GM23338 (cell line): ENCODE results near the gene CDC42BPB. TPM values are rescaled to one million over a fixed set of nuclear protein-coding genes. Genes with fewer than 3 reads are reported as not detected.

Experiments
- ATAC-seq: fragments of 200-7000 bp; cut with Tn5 transposase; 3 replicates; pipeline ENCODE4 v1.9.1; 2020
- DNase-seq: peaks from one replicate; pipeline ENCODE4 v3.0.0-alpha.2; 2015; ENCODE audit warnings: low spot score
- H2AFZ ChIP-seq: fragments of 200-600 bp; sonication (generic); 2 replicates; pipeline ENCODE4 v1.8.0; 2016; ENCODE audit warnings: antibody characterized with exemption, mild to moderate bottlenecking, moderate library complexity
- H3F3A ChIP-seq: fragments of 200-600 bp; sonication (generic); replicated peaks from 2 replicates; pipeline ENCODE4 v1.8.0; 2017; ENCODE audit warnings: antibody characterized with exemption, mixed run types, low read depth
- H3K27ac ChIP-seq: fragments of 200-600 bp; sonication (generic); 2 replicates; pipeline ENCODE4 v1.6.1; 2016; ENCODE audit warnings: low read depth
- H3K27me3 ChIP-seq: fragments of 200-600 bp; sonication (generic); 2 replicates; pipeline ENCODE4 v1.8.0; 2016; ENCODE audit warnings: mild to moderate bottlenecking, mixed run types, moderate library complexity; ENCODE audit not compliant: insufficient read depth
- H3K36me3 ChIP-seq: fragments of 200-600 bp; sonication (generic); 2 replicates; pipeline ENCODE4 v1.8.0; 2016; ENCODE audit warnings: mild to moderate bottlenecking; ENCODE audit not compliant: insufficient read depth
- H3K4me1 ChIP-seq: fragments of 200-600 bp; sonication (generic); 2 replicates; pipeline ENCODE4 v1.8.0; 2016; ENCODE audit warnings: mild to moderate bottlenecking, moderate library complexity; ENCODE audit not compliant: insufficient read depth
- H3K4me2 ChIP-seq: fragments of 200-600 bp; sonication (generic); 2 replicates; pipeline ENCODE4 v1.7.1; 2017; ENCODE audit warnings: mixed run types
- H3K4me3 ChIP-seq: fragments of 200-600 bp; sonication (generic); 2 replicates; pipeline ENCODE4 v1.6.1; 2016; ENCODE audit warnings: mixed run types
- H3K79me2 ChIP-seq: fragments of 200-600 bp; sonication (generic); replicated peaks from 2 replicates; pipeline ENCODE4 v1.8.0; 2017; ENCODE audit warnings: mild to moderate bottlenecking; ENCODE audit not compliant: insufficient read depth
- H3K9me2 ChIP-seq: fragments of 200-600 bp; sonication (generic); 2 replicates; pipeline ENCODE4 v1.8.0; 2017; ENCODE audit not compliant: insufficient read depth
- H4K20me1 ChIP-seq: fragments of 200-600 bp; sonication (generic); replicated peaks from 2 replicates; pipeline ENCODE4 v1.8.0; 2017; ENCODE audit warnings: mild to moderate bottlenecking; ENCODE audit not compliant: insufficient read depth
- H3K27ac Mint-ChIP-seq: 2 replicates; pipeline ENCODE4 v1.8.0; 2020; ENCODE audit warnings: inconsistent platforms, mild to moderate bottlenecking, moderate library complexity, mixed read lengths
- H3K27me3 Mint-ChIP-seq: 3 replicates; pipeline ENCODE4 v1.8.0; 2022; ENCODE audit warnings: low read depth, mild to moderate bottlenecking, moderate library complexity, mixed read lengths, inconsistent platforms; ENCODE audit not compliant: insufficient read depth, poor library complexity
- H3K36me3 Mint-ChIP-seq: 3 replicates; pipeline ENCODE4 v1.8.0; 2021; ENCODE audit warnings: low read depth, mild to moderate bottlenecking, inconsistent platforms, moderate library complexity, mixed read lengths
- H3K4me1 Mint-ChIP-seq: 3 replicates; pipeline ENCODE4 v1.8.0; 2020; ENCODE audit warnings: mild to moderate bottlenecking, inconsistent platforms, mixed read lengths
- H3K4me3 Mint-ChIP-seq: 3 replicates; pipeline ENCODE4 v1.8.0; 2021; ENCODE audit warnings: moderate library complexity, mild to moderate bottlenecking, inconsistent platforms, mixed read lengths
- H3K9me3 Mint-ChIP-seq: 3 replicates; pipeline ENCODE4 v1.8.0; 2020; ENCODE audit warnings: moderate library complexity, mild to moderate bottlenecking, inconsistent platforms, mixed read lengths
- CREB1 ChIP-seq: fragments of 250-450 bp; sonication (Bioruptor Pico); IDR thresholded peaks from 2 replicates; pipeline ENCODE4 v1.5.0; 2020; ENCODE audit warnings: low read depth, mild to moderate bottlenecking, moderate library complexity
- EZH2 ChIP-seq: fragments of 200-600 bp; sonication (generic); IDR thresholded peaks from one replicate; pipeline ENCODE4 v1.8.0; 2017; ENCODE audit warnings: antibody characterized with exemption, mild to moderate bottlenecking, low read depth; ENCODE audit not compliant: unreplicated experiment
- EZH2phosphoT487 ChIP-seq: fragments of 200-600 bp; sonication (generic); IDR thresholded peaks from one replicate; pipeline ENCODE4 v1.8.1; 2018; ENCODE audit warnings: antibody characterized with exemption; ENCODE audit not compliant: unreplicated experiment
- JUNB ChIP-seq: IDR thresholded peaks from one replicate; pipeline ENCODE4 v1.6.1; 2016; ENCODE audit warnings: antibody characterized with exemption; ENCODE audit not compliant: unreplicated experiment
- NANOG ChIP-seq: IDR thresholded peaks from 2 replicates; pipeline ENCODE4 v1.6.1; 2016; ENCODE audit warnings: antibody characterized with exemption, borderline replicate concordance
- POLR2AphosphoS5 ChIP-seq: IDR thresholded peaks from 2 replicates; pipeline ENCODE4 v1.6.1; 2016; ENCODE audit warnings: antibody characterized with exemption, low read depth
- REST ChIP-seq: IDR thresholded peaks from one replicate; pipeline ENCODE4 v1.6.1; 2018; ENCODE audit warnings: antibody characterized with exemption; ENCODE audit not compliant: unreplicated experiment
- STAT1 ChIP-seq: IDR thresholded peaks from one replicate; pipeline ENCODE4 v1.6.1; 2016; ENCODE audit warnings: antibody characterized with exemption; ENCODE audit not compliant: unreplicated experiment
- ZNF331 ChIP-seq: fragments of 250-450 bp; sonication (Bioruptor Pico); IDR thresholded peaks from 2 replicates; pipeline ENCODE4 v1.5.0; 2020; ENCODE audit warnings: low read depth, mild to moderate bottlenecking, moderate library complexity
- polyA plus RNA-seq: library from polyadenylated mRNA; unstranded; fragments of >200 nt; fragmentation: Nextera tagmentation; extraction: Ambion mirVana; gene quantifications from 2 replicates; pipeline ENCODE4 v1.2.1, GENCODE V29; 2016
- total RNA-seq: library from RNA; depleted of rRNA; stranded (reverse); fragments of >200 nt; shearing (Covaris generic); gene quantifications from 2 replicates; pipeline ENCODE4 v1.2.3, GENCODE V29; 2014
- TF ChIP-seq, protein P1 (sequence below): IDR thresholded peaks from 2 replicates; pipeline ENCODE4 v1.6.1; 2016; ENCODE audit warnings: antibody characterized with exemption

CDC42BPB gene
- total and polyA plus RNA-seq, 2 experiments from 2014 or later: 12.3 to 127 TPM

GRCh38 chr14:103099733-103100280, 42.5 kb upstream of the CDC42BPB start (continued):
- TF ChIP-seq CREB1 (CRISPR knock-in tag) (no peak), POLR2AphosphoS5 (no peak), STAT1 (no peak), EZH2phosphoT487 (no peak), NANOG (no peak), EZH2 (no peak), JUNB (no peak), REST (no peak)
- TF ChIP-seq, protein P1, sequence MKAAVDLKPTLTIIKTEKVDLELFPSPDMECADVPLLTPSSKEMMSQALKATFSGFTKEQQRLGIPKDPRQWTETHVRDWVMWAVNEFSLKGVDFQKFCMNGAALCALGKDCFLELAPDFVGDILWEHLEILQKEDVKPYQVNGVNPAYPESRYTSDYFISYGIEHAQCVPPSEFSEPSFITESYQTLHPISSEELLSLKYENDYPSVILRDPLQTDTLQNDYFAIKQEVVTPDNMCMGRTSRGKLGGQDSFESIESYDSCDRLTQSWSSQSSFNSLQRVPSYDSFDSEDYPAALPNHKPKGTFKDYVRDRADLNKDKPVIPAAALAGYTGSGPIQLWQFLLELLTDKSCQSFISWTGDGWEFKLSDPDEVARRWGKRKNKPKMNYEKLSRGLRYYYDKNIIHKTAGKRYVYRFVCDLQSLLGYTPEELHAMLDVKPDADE: no peak

- no peak overlapping the region for H3K27ac Mint-ChIP-seq
- Histone ChIP-seq H3K9me2 (no peaks in the 10 kb centered on the region), H3K27me3 (peaks cover 34% of the 10 kb centered on the region), H2AFZ (0 out of 2 replicates have a peak overlapping the region, but pooled peaks have one; percentile 56), H3K27ac (no peak overlapping the region), H3K4me2 (peak overlapping the region; percentile 14; the same call in 1 of the 2 replicates), H3K4me1 (peaks cover 9% of the 10 kb centered on the region), H3K79me2 (no peaks in the 10 kb centered on the region), H3K4me3 (no peak overlapping the region), H4K20me1 (0 out of 2 replicates have a peak, but pooled peaks cover 3% of the 10 kb centered on the region), H3K36me3 (no peaks in the 10 kb centered on the region), H3F3A (0 out of 2 replicates have a peak, but pooled peaks cover 5% of the 10 kb centered on the region)
- no peak for DNase-seq
- ATAC-seq: peak; percentile 15
- TF ChIP-seq ZNF331: no peak
- H3K4me3 Mint-ChIP-seq: no peak overlapping the region
- peaks cover 16% of the 10 kb centered on the region; the same call in 2 of the 3 replicates for H3K4me1 Mint-ChIP-seq
- H3K27me3 Mint-ChIP-seq: peaks cover 43% of the 10 kb centered on the region
- no peaks in the 10 kb centered on the region for H3K36me3 Mint-ChIP-seq
- H3K9me3 Mint-ChIP-seq: no peaks in the 10 kb centered on the region
These were observed 41.9 kb upstream of the CDC42BPB start for GRCh38 chr14:103099081-103099732.
